D341Med (cell line): ENCODE results near the gene DACT1.

Source experiments
- DNase-seq: peaks from one replicate; pipeline ENCODE4 v3.0.0; 2012; ENCODE audit warnings: low spot score

Gene DACT1

DNA sequence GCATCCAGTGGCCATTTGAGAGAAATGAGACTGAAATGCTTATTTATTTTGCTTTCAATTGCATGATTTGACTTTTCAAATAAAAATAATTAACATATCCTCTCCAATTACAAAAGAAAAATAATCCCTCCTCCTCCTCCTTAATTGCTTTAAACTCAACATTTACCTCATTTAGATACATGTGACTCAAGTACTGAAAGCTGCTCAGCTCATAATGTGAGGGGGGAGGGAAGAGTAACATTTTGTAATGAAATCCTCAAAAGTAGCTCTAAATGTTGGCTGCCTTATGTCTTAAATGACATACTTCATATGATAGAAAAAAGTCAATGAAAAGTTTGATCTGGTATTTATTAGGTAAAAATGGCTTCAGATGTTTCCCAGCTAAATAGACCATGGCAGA is 29.0 kb downstream of the DACT1 start:
- DNase-seq: no peak

DNA sequence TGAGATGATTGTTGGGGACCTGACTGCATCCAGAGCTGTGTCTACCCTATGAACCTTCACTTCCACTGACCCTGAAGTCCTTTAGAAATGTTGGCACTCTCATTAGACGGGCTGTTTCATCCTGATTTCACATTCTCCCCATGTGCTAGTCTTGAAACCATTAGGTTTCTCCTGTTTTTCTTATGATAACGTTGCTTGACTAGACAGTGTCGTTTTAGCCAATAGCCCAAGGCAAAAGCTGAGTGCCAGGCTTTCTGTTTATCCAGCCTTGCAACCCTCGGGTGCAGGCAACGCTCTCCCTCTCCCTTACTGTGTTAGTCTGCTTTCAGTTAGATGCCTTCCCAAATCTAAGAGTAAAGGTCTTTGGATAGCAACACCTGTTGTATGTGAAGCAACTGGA is 30.1 kb downstream of the DACT1 start:
- DNase-seq: no peak

DNA sequence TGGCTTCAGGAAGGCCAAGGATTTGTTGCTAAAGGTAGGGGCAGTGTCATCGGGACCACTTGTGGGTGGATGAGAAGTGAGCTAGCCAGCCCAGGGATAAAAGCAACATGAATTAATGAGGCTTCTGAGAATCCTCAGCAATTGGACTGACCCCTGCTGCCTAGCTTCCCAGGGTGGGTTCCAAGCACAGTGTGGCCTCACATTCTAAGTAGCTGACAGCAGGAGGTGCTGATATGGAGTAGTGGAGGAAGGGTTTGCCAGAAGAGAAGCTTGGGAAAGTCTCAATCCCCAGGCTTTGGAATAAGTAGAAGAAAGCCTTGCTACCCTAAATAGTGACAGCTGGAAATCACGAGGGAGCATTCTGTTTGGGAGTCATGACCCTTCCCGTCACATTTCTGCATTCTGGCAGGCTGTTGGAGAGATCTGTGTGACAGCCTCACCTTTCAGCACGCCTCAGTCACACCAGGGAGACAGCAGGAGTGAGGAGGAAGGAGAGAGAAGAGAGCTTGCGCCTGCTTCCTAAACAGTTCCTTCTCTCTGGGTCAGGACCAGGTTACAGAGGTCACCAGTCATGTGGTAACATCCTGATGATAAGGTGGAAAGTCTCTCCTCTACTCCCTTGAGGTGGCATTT is 31.2 kb downstream of the DACT1 start:
- DNase-seq: no peak

DNA sequence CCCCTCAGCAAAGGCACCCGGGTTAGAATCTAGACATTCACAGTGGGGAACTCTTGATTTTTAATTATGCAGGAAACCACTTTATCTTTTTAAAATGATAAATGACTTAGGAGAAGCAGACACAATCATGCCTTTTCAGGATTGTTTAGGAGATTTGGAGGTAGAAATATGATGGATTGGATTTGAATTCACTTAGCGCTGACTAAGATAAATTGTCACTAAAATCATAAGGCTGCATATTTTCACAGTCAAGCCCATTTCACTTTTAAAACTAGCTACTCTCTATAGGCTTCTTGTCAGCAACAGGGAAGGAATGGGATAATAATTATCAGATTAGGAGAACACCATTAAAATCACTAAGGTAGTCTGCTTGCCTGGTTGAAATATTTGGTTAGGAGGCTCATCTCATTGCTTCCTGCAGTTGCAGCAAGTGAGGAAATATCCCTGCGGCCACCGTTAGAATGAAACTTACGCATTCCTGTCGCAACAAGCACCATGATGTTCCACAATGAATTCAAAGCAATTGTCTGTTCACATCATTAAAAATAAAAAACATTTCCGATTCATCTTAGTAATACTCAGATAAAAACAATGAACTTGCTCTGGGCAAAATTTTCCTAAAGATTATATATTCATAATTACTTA is 31.9 kb downstream of the DACT1 start:
- DNase-seq: no peak

DNA sequence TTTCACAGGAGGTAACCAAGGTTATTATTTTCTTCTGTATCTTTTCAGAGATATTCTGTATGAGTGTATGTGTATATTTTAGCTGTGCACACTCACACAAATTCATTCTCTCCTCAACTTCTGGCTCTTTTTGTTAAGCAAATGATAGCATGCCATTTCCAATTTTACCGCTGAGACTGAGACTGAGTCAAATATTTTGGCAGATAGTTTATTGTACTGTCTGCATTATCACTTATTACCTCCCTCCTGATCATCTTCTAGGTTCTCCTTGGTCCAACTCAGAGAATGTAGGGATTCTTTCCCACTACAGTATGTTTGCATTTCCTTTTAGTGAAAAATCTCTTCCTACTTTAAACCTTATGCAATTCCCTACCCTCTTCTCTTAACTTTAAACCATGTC is 33.3 kb downstream of the DACT1 start:
- no peak for DNase-seq

DNA sequence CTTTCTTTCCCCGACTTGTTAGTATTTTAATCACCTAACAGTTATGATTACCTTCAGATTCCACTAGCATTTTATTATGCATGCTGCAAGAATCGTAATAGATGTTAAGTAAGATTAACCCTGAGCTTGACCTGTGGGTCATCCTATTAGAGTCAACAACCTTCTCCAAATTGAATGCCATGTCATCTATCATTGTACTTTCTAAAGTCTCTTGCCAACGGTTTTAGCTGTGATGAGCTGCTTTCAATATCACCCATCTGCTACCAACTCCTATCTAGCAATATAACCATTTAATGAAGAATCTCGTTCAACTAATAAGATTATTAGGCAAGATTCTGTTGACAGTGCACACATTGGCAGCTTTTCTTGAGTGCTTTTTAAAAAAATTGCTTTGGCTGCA is 33.7 kb downstream of the DACT1 start:
- no peak for DNase-seq

DNA sequence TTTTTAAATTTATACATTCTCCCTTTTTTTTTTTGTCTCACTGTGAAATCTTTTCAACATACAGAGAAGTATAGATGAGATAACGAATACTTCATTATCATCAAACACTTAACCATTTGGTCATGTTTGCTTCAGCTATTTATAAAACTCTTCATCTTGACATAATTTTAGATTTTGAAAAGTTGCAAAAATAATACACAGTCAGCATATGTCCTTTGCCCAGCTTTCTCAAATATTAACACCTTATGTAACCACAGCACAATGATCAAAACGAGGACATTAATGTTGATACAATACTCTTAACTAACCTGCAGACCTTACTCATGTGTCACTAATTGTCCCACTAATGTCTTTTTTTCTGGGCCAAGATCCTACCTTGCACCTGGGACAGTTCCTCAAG is 36.0 kb downstream of the DACT1 start:
- no peak for DNase-seq

DNA sequence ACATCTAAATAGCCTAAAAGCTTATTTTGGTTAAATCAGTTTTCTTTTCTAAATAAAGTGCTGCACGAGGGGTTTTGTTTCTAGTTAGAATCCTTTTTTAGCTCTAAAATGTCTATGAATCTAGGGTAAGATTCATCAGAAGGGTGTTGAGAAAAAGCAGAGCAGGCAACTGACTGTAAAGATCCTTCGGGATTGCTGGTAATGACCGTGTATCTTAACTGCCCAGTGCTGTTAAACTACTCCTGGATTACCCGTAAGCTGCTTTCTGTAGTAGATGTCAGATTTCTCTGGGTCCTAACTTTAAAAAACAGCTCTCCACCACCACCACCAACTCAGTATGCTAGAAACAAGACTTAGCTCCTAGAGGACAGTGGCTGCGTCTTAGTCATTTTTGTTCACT is 39.2 kb downstream of the DACT1 start:
- DNase-seq: no peak

DNA sequence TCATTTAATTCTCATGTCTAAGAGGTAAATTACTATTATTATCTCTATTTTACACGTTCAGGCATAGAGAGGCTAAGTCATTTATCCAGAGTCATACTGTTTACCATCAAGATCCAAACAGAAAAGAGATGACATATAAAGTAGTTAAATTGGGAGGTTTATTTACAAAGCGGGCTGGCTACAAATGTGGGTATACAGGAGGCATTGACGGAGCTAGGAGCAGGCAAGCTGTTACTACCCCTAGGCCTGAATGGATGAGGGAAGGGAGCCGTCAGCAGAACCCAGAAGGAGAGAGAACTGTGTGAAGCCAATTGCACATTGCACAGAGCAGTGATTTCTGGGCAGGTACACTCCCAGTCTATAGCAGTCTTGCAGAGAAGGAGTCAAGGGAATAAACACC is 39.8 kb downstream of the DACT1 start:
- no peak for DNase-seq

DNA sequence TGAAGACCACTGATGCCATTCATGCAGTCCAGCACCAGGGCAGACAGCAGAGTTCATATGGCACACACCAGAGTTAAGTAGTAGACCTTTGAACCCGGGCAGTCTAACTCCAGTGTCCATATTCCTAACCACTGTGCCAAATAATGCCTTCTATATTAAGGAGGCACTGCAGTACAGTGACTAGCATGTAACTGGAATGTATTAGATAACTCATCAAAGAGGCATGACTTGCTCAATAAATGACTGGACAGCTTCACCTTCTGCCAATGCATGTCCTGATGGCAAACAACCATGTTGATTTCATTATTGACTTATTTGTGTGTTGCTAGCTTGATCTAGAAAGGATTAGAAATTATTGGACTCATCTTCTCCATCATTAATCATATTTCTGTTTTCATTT is 40.2 kb downstream of the DACT1 start:
- no peak for DNase-seq

DNA sequence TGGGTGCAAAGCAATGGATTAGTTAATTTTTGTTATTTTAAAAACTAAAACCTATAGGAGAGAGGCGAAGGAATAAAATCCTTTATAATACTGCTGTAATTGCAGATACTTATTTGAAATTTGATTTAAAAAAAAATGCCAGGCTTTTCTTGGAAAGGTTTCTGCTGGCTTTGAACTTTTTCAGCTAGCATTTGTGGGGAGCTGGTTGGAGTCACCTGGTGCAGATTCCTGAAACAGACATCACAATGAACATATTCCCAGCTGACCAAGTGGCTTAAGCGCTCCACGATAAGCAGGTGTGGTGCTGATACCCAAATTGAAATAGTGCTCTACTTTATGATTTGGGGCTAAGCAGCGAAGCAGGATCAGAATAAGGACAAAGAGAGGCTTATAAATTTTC is 42.9 kb downstream of the DACT1 start:
- no peak for DNase-seq

DNA sequence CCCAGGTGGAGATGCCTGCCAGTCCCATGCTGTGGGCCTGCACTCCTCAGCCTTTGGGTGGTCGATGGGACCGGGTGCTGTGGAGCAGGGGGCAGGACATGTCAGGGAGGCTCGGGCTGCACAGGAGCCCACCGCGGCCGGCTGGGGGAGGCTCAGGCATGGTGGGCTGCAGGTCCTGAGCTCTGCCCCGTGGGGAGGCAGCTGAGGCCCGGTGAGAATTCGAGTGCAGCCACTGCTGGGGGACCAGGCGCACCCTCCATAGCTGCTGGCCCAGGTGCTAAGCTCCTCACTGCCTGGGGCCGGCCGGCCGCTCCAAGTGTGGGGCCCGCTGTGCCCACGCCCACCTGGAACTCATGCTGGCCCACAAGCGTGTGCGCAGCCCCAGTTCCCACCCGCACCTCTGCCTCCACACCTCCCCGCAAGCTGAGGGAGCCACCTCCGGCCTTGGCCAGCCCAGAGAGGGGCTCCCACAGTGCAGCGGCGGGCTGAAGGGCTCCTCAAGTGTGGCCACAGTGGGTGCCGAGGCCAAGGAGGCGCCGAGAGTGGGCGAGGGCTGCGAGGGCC is 49.6 kb downstream of the DACT1 start:
- DNase-seq: no peak

DNA sequence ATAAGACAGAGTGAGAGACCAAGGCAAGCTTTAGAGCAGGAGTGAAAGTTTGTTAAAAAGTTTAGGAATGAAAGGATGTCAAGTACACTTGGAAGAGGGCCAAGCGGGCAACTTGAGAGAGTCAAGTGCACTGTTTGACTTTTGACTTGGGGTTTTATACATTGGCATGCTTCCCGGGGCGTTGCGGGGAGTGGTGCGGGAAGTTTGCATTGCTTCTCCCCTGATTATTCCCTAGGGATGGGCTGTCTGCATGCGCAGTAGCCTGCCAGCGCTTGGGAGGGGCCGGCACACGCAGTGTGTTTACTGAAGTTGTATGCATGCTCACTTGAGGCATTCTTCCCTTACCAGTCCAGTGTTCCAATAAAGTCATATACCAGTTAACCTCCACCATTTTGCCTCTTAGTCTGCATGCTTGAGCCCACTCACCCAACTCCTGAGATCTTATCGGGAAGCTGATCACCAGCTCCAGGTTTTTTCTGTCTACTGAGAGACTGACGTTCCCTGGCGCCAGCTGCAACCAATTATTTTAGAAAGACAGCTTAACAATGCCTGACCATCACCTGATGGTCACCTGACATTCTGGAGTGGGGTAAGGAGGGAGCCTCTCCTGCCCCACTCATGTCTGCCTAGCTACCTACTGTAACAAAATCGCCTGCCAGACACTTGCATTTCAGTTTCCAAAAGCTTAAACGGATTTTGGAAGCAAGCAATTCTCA is 53.2 kb downstream of the DACT1 start:
- DNase-seq: no peak

DNA sequence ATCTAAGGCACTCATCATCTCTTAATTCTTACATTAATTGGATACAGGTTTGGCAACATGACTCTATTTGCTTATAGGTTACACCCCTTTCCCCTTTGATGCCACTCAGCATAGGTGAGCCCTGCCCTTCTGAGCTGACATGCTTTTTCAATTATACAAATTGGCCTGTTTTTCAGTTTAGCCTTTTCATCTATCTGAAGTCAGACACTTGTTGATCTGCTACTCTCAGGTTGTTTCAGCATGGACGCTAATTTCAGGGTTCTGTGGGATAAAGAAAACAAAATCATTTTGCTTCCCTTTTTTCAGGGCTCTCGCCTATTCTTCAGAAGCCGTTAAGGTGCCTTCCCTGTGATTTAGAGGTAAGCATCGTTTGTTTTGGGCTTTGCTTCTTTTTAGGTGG is 55.3 kb downstream of the DACT1 start:
- DNase-seq: no peak

DNA sequence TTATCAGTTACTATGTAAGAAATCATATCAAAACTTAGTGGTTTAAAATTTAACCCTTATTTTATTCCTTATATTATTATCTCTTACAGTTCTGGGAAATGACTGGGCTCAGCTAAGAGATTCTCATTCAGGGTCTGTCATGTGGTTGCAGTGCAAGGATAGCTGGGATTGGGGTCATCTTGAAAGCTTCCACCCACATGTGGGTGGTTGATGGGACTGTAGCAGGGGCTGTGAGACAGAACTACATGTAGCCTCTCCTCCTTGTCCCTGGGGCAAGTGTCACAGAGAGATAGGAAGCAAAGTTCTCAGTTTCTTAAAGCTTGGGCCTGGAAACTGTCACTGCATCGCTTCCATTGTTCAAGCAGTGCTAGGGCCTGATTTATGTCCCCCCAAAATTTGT is 57.8 kb downstream of the DACT1 start:
- no peak for DNase-seq

DNA sequence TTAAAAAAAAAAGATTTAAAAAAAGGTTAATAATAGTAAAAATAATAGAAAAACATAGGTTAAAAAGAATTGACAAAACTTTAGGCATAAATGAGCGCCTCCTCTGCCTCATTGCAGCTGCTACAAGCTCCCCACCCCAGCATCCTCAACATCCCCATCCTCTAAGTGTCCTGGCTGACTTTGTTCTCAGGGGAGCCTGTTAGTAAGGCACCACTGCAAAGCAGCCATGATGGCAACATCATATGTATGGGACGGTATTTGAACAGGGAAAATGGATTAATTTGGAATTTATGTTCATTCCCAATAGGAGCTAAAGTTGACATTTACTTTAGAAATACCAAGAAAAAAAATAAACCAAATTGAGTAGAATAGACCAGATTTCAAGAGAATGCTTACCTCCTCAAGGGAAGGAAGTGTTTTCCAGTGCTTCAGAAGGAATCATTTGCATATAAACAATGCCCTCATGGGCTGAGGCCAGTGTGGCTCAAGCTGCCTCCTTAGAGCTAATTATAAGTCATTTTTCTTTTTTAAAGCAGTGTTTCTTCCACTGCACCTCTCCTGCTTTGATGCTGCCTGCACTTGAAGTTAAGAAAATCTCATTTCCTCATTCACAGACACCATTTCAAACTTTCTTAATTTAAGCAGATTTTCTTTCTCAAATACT is 59.6 kb downstream of the DACT1 start:
- no peak for DNase-seq
